ENCODE data around the gene NCKAP1.

The NCKAP1 gene

DNA sequence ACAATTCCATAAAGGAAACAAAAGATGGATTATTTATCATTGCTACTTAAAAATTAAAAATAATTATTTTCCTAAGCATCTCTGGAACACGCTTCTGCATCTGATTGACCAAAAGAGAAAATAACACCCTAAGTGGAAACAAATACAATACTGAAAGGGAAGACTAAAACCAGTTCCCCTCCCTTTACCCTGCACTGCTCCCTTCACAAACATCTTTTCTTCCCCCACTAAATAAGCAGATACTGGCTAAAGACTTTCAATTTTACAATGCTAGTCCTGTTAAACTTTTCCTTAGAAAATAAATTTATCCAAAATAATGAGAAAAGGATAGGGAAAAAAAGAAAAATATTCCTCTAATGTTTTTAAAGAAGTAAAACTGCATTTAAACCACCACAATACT lies 4.3 kb downstream of the NCKAP1 start:
- no peak overlapping the region for H3K9ac ChIP-seq (ENCODE audit: low read depth, low read length)
- peaks cover 5% of the 10 kb centered on the region for H3K27me3 ChIP-seq (ENCODE audit: insufficient read depth, low read length, poor library complexity)
- H3K79me2 ChIP-seq (ENCODE audit: insufficient read depth, low read length): no peaks in the 10 kb centered on the region
- H3K4me3 ChIP-seq (ENCODE audit: low read depth in 1 of 2, low read length in 2 of 2): no peak overlapping the region
- no peaks in the 10 kb centered on the region; the same call in 1 of the 2 replicates for H4K20me1 ChIP-seq (ENCODE audit: insufficient read depth, low read length)
- peaks cover 20% of the 10 kb centered on the region for H3K4me1 ChIP-seq (ENCODE audit: insufficient read depth, low read length)
- TF ChIP-seq EZH2 (IDR thresholded peaks at IDR 0.05; ENCODE audit: borderline replicate concordance, low read depth, low read length, severe bottlenecking): no peak
- TF ChIP-seq, protein P1, sequence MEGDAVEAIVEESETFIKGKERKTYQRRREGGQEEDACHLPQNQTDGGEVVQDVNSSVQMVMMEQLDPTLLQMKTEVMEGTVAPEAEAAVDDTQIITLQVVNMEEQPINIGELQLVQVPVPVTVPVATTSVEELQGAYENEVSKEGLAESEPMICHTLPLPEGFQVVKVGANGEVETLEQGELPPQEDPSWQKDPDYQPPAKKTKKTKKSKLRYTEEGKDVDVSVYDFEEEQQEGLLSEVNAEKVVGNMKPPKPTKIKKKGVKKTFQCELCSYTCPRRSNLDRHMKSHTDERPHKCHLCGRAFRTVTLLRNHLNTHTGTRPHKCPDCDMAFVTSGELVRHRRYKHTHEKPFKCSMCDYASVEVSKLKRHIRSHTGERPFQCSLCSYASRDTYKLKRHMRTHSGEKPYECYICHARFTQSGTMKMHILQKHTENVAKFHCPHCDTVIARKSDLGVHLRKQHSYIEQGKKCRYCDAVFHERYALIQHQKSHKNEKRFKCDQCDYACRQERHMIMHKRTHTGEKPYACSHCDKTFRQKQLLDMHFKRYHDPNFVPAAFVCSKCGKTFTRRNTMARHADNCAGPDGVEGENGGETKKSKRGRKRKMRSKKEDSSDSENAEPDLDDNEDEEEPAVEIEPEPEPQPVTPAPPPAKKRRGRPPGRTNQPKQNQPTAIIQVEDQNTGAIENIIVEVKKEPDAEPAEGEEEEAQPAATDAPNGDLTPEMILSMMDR (IDR thresholded peaks at IDR 0.05; ENCODE audit: borderline replicate concordance, extremely low read depth, low read length, poor library complexity, severe bottlenecking): no peak
- H3K9me3 ChIP-seq (ENCODE audit: insufficient read depth, low read length, severe bottlenecking): no peaks in the 10 kb centered on the region
- no peak overlapping the region for H3K27ac ChIP-seq (ENCODE audit: low read length)
- ATAC-seq (ENCODE audit: insufficient read depth, low read depth) (no peak), DNase-seq (no peak)
- no peak overlapping the region for H3K4me2 ChIP-seq (ENCODE audit: insufficient read depth, low read length)
- H2AFZ ChIP-seq (ENCODE audit: low read depth, low read length): no peak overlapping the region
- no peaks in the 10 kb centered on the region for H3K36me3 ChIP-seq (ENCODE audit: insufficient read depth, low read length)

DNA sequence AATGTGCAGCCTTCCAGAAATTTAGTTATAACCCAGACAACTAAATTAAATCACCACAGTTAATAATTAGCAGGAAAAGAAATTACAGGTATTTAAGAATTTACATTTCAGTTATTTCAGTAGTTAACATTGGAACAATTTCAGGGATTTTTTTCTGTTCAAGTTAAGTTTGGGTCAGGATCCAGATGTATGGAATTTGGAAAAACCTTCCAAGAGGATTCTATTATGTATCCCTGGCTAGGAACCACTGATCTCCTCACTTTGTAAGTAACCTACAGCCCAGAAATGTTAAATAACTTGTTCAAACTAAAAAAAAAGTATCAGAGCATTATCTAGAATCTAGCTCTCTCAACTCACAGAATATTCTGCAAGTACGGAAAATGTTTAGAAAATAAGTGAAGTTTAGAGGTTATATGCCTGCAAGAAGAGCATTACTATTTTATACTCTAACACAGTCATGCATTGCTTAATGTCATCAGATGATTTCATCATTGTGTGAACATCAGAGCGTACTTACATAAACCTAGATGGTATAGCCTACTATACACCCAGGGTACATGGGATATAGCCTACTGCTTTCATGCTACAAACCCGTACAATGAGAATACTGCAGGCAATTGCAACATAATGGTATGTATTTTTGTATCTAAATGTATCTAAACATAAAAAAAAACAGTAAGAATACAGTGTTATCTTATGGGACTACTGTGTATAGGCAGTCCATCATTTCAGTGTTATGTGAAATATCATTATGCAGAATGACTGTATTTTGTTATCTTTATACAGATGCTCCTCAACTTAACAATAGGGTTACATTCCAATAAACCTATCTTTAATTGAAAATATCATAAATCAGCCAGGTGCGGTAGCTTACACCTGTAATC lies 6.1 kb downstream of the NCKAP1 start:
- Histone ChIP-seq H3K4me1 (ENCODE audit: insufficient read depth, low read length) (peaks cover 17% of the 10 kb centered on the region), H3K27me3 (ENCODE audit: insufficient read depth, low read length, poor library complexity) (peaks cover 5% of the 10 kb centered on the region), H4K20me1 (ENCODE audit: insufficient read depth, low read length) (no peaks in the 10 kb centered on the region; the same call in 1 of the 2 replicates), H3K4me2 (ENCODE audit: insufficient read depth, low read length) (no peak overlapping the region), H3K4me3 (ENCODE audit: low read depth in 1 of 2, low read length in 2 of 2) (no peak overlapping the region), H3K27ac (ENCODE audit: low read length) (no peak overlapping the region), H2AFZ (ENCODE audit: low read depth, low read length) (no peak overlapping the region), H3K79me2 (ENCODE audit: insufficient read depth, low read length) (no peaks in the 10 kb centered on the region), H3K9ac (ENCODE audit: low read depth, low read length) (no peak overlapping the region), H3K9me3 (ENCODE audit: insufficient read depth, low read length, severe bottlenecking) (no peaks in the 10 kb centered on the region), H3K36me3 (ENCODE audit: insufficient read depth, low read length) (no peaks in the 10 kb centered on the region)
- TF ChIP-seq EZH2 (IDR thresholded peaks at IDR 0.05; ENCODE audit: borderline replicate concordance, low read depth, low read length, severe bottlenecking): no peak
- TF ChIP-seq, protein P1 (IDR thresholded peaks at IDR 0.05; ENCODE audit: borderline replicate concordance, extremely low read depth, low read length, poor library complexity, severe bottlenecking): no peak
- no peak for ATAC-seq (ENCODE audit: insufficient read depth, low read depth)
- no peak for DNase-seq

DNA sequence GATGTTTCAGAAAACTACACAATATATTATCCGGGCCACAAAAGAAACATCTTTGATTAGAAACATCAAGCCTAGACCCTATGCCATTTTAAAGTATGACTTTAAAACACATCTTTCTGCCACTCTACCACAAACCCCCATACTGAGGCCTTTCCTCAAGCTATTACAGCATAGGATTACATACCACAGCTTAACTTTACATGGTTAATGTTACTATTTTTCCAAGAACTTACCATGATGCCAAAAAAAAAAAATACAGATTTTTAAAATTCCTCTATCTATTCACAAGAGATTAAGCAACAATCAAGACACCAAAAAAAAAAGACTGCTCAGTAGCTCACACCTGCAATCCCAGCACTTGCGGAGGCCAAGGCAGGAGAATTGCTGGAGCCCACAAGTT lies 9.0 kb downstream of the NCKAP1 start:
- H3K4me3 ChIP-seq (ENCODE audit: low read depth in 1 of 2, low read length in 2 of 2): no peak overlapping the region
- no peak overlapping the region for H2AFZ ChIP-seq (ENCODE audit: low read depth, low read length)
- H4K20me1 ChIP-seq (ENCODE audit: insufficient read depth, low read length): no peaks in the 10 kb centered on the region; the same call in 1 of the 2 replicates
- no peaks in the 10 kb centered on the region for H3K79me2 ChIP-seq (ENCODE audit: insufficient read depth, low read length)
- H3K4me2 ChIP-seq (ENCODE audit: insufficient read depth, low read length): no peak overlapping the region
- no peak for TF ChIP-seq EZH2 (IDR thresholded peaks at IDR 0.05; ENCODE audit: borderline replicate concordance, low read depth, low read length, severe bottlenecking)
- TF ChIP-seq, protein P1 (IDR thresholded peaks at IDR 0.05; ENCODE audit: borderline replicate concordance, extremely low read depth, low read length, poor library complexity, severe bottlenecking): no peak
- H3K27me3 ChIP-seq (ENCODE audit: insufficient read depth, low read length, poor library complexity): peaks cover 9% of the 10 kb centered on the region
- no peaks in the 10 kb centered on the region for H3K36me3 ChIP-seq (ENCODE audit: insufficient read depth, low read length)
- ATAC-seq (ENCODE audit: insufficient read depth, low read depth): no peak
- DNase-seq: no peak
- no peaks in the 10 kb centered on the region for H3K9me3 ChIP-seq (ENCODE audit: insufficient read depth, low read length, severe bottlenecking)
- no peaks in the 10 kb centered on the region for H3K4me1 ChIP-seq (ENCODE audit: insufficient read depth, low read length)
- H3K27ac ChIP-seq (ENCODE audit: low read length): no peak overlapping the region
- no peak overlapping the region for H3K9ac ChIP-seq (ENCODE audit: low read depth, low read length)
